Neuron (in vitro differentiated cells): ENCODE data around the gene PRAMEF11.
"Not testable (repeated sequence)": the region's sequence is repeated elsewhere in the genome, so short reads cannot be mapped to it uniquely, and the experiment has no call there.

Experiments used
- H2AFZ ChIP-seq: one replicate; pipeline ENCODE4 v1.6.1; 2013; ENCODE audit warnings: low read depth, mild to moderate bottlenecking, inconsistent platforms, low read length, moderate library complexity
- H3K27me3 ChIP-seq: one replicate; pipeline ENCODE4 v1.6.1; 2013; ENCODE audit warnings: low read length; ENCODE audit not compliant: insufficient read depth
- H3K36me3 ChIP-seq: one replicate; pipeline ENCODE4 v1.6.1; 2013; ENCODE audit warnings: low read length; ENCODE audit not compliant: insufficient read depth
- H3K4me1 ChIP-seq: one replicate; pipeline ENCODE4 v1.6.1; 2013; ENCODE audit warnings: low read length; ENCODE audit not compliant: insufficient read depth
- H3K4me3 ChIP-seq: 2 replicates; pipeline ENCODE4 v1.5.1; 2013; ENCODE audit warnings: mild to moderate bottlenecking, low read length, moderate library complexity
- H3K9me3 ChIP-seq: one replicate; pipeline ENCODE4 v1.6.1; 2013; ENCODE audit warnings: low read length

PRAMEF11 gene

GRCh38 chr1:12791097-12791496 is 40.1 kb downstream of the PRAMEF11 start, which contains the start of gene PRAMEF1:
TSS of gene PRAMEF1 (plus strand) at chr1:12791397. CDS start at chr1:12793228, 1,831 bp downstream.
- not testable (repeated sequence) for H3K27me3 ChIP-seq, H3K9me3 ChIP-seq, H3K36me3 ChIP-seq, H3K4me1 ChIP-seq, H3K4me3 ChIP-seq, H2AFZ ChIP-seq

GRCh38 chr1:12784729-12785128 is 46.5 kb downstream of the PRAMEF11 start:
- H3K4me1 ChIP-seq, H3K4me3 ChIP-seq: not testable (repeated sequence)

GRCh38 chr1:12783783-12784182 is 47.4 kb downstream of the PRAMEF11 start:
- not testable (repeated sequence) for H3K4me1 ChIP-seq, H3K4me3 ChIP-seq, H2AFZ ChIP-seq, H3K36me3 ChIP-seq, H3K27me3 ChIP-seq, H3K9me3 ChIP-seq

More at GRCh38 chr1:12784729-12785128, 46.5 kb downstream of the PRAMEF11 start:
- H3K36me3 ChIP-seq, H2AFZ ChIP-seq, H3K9me3 ChIP-seq, H3K27me3 ChIP-seq: not testable (repeated sequence)

GRCh38 chr1:12781488-12781887 is 49.7 kb downstream of the PRAMEF11 start:
- not testable (repeated sequence) for H2AFZ ChIP-seq, H3K4me1 ChIP-seq, H3K4me3 ChIP-seq, H3K9me3 ChIP-seq, H3K36me3 ChIP-seq
- H3K27me3 ChIP-seq, result peaks cover 12% of the 10 kb centered on the region

- Histone ChIP-seq H3K27me3 (peaks cover 12% of the 10 kb centered on the region), H3K36me3 (no peaks in the 10 kb centered on the region), H3K9me3 (no peaks in the 10 kb centered on the region), H2AFZ (no peak overlapping the region), H3K4me3 (no peak overlapping the region), H3K4me1 (no peaks in the 10 kb centered on the region)
Observed at GRCh38 chr1:12778907-12779306, 52.3 kb downstream of the PRAMEF11 start.

GRCh38 chr1:12778061-12778460 is 53.1 kb downstream of the PRAMEF11 start:
- Histone ChIP-seq H2AFZ (no peak overlapping the region), H3K36me3 (no peaks in the 10 kb centered on the region), H3K9me3 (no peaks in the 10 kb centered on the region), H3K27me3 (peaks cover 12% of the 10 kb centered on the region), H3K4me1 (no peaks in the 10 kb centered on the region), H3K4me3 (no peak overlapping the region)

GRCh38 chr1:12776801-12777557 is 54.2 kb downstream of the PRAMEF11 start:
- Histone ChIP-seq H3K27me3 (peaks cover 12% of the 10 kb centered on the region), H3K4me1 (no peaks in the 10 kb centered on the region), H3K4me3 (no peak overlapping the region), H3K9me3 (no peaks in the 10 kb centered on the region), H2AFZ (no peak overlapping the region), H3K36me3 (no peaks in the 10 kb centered on the region)

GRCh38 chr1:12775443-12775842 is 55.8 kb downstream of the PRAMEF11 start:
- Histone ChIP-seq H3K36me3 (no peaks in the 10 kb centered on the region), H2AFZ (no peak overlapping the region), H3K4me3 (no peak overlapping the region), H3K9me3 (no peaks in the 10 kb centered on the region), H3K4me1 (no peaks in the 10 kb centered on the region), H3K27me3 (peaks cover 16% of the 10 kb centered on the region)

- Histone ChIP-seq H3K9me3 (no peaks in the 10 kb centered on the region), H3K27me3 (peaks cover 17% of the 10 kb centered on the region), H3K4me1 (no peaks in the 10 kb centered on the region), H3K4me3 (no peak overlapping the region), H2AFZ (no peak overlapping the region), H3K36me3 (no peaks in the 10 kb centered on the region)
Observed at GRCh38 chr1:12774801-12775345, 56.3 kb downstream of the PRAMEF11 start.
